ENCODE measurements around the gene MMP12. TPM values are rescaled to one million over a fixed set of nuclear protein-coding genes. Genes with fewer than 3 reads are reported as not detected.

Gene MMP12
- total RNA-seq (not detected), total RNA-seq (0 to 1.3 (median 0) reads per million in 172 experiments)
- polyA plus RNA-seq (2013, experiment 1 of 2) = not detected
- not detected for polyA plus RNA-seq (2013, experiment 2 of 2)

- Mint-ChIP-seq H3K4me3 (no peak within 1 kb of the TSS), H3K36me3 (ENCODE audit: low read depth) (no peaks in the 10 kb centered on the region), H3K9me3 (no peaks in the 10 kb centered on the region), H3K27ac (no peak within 1 kb of the TSS), H3K27me3 (peaks cover 8% of the 10 kb centered on the region), H3K4me1 (ENCODE audit: low read depth) (no peaks in the 10 kb centered on the region)
- Histone ChIP-seq H3K36me3 (ENCODE audit: insufficient read depth, low read length) (no peaks in the 10 kb centered on the region), H3K27ac (ENCODE audit: low read depth in 1 of 2, low read length in 2 of 2) (no peak within 1 kb of the TSS), H3K27me3 (ENCODE audit: control insufficient read depth in 1 of 2, insufficient read depth in 2 of 2, low read length in 2 of 2) (peaks cover 0 to 2% of the 10 kb centered on the region in 2 experiments), H3K4me1 (ENCODE audit: insufficient read depth, low read length) (no peaks in the 10 kb centered on the region), H3K4me3 (ENCODE audit: low read length) (no peak within 1 kb of the TSS), H3K9me3 (ENCODE audit: control insufficient read depth in 1 of 2, insufficient read depth in 1 of 2, low read length in 2 of 2) (no peaks in the 10 kb centered on the region)
- POLR2A ChIA-PET = no interaction called here
- no peak for TF ChIP-seq CTCF (IDR thresholded peaks at IDR 0.05)
- no peak for ATAC-seq (ENCODE audit: poor library complexity)
- intact Hi-C loops (cut with DNase I, micrococcal nuclease) = no loop called here
- CTCF ChIA-PET = no interaction called here
- DNase-seq = no peak
These were observed at the start of gene MMP12 for GRCh38 chr11:102874852-102875251. MMP12 (minus strand) TSS chr11:102874982; CDS start chr11:102874937, 45 bp downstream.

DNA sequence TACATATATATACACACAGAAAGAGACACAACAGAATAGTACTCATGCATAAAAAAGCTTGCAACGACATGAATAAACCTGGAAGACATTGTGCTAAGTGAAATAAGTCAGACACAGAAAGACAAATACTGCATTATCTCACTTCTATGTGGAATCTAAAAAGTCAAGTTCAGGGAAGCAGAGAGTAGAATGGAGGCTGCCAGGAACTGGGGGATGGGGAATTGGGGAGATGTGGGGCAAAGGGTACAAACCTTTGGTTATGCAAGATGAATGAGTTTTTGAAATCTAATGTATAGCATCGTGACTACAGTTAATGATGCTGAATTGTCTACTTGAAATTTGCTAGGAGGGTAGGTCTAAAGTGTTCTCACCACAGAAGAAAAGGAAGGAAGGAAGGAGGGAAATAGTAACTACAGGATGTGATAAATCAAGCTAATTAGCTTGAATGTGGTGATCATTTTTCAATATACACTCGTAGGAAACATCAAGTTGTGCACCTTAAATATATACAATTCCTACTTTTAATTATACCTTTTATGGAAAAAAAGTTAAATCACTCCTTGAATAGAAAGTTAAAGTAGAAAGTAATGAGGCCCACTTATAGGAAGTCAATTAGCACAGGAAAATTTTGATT is 46.9 kb upstream of the MMP12 start:
- Histone ChIP-seq H3K4me1 (ENCODE audit: insufficient read depth, low read length) (no peaks in the 10 kb centered on the region), H3K36me3 (ENCODE audit: insufficient read depth, low read length) (no peaks in the 10 kb centered on the region), H3K27ac (ENCODE audit: low read depth in 1 of 2, low read length in 2 of 2) (no peak overlapping the region), H3K9me3 (ENCODE audit: control insufficient read depth in 1 of 2, insufficient read depth in 1 of 2, low read length in 2 of 2) (no peaks in the 10 kb centered on the region), H3K27me3 (ENCODE audit: control insufficient read depth in 1 of 2, insufficient read depth in 2 of 2, low read length in 2 of 2) (peaks cover 2 to 9% of the 10 kb centered on the region in 2 experiments), H3K4me3 (ENCODE audit: low read length) (no peak overlapping the region)
- intact Hi-C loops (cut with DNase I, micrococcal nuclease) = no loop called here
- ChIA-PET CTCF (no interaction called here), POLR2A (no interaction called here)
- Mint-ChIP-seq H3K36me3 (ENCODE audit: low read depth) (no peaks in the 10 kb centered on the region), H3K4me3 (no peak overlapping the region), H3K27me3 (peaks cover 23% of the 10 kb centered on the region), H3K9me3 (no peaks in the 10 kb centered on the region), H3K4me1 (ENCODE audit: low read depth) (peaks cover 5% of the 10 kb centered on the region), H3K27ac (no peak overlapping the region)
- TF ChIP-seq CTCF (IDR thresholded peaks at IDR 0.05) = no peak
- no peak for DNase-seq
- ATAC-seq (ENCODE audit: poor library complexity) = no peak

DNA sequence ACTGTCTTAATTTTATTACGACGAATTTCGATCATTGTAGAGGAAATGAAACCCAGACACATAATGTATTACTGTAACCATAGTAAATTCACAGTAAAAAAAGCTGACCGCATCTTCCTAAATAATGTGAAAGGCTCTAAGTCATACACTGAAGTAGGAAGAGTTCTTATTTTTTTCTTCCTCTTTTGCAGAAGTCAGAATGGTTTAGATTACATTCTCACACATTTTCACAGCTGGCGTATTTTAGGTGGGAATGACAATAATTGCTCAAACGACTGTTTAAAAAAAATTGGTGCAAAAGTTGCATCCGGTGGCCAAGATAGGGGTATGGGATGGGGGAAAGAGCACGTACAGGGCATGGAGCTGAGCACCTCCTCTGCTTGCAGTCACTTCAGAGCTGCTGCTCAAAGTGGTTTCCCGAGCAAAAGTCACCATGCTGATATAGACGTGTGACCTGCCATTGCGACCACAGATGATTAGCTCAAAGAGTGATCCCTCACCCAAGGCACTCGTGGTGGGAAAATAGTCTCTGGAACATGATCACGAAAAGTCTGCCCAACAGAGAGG is 45.4 kb upstream of the MMP12 start:
- no peaks in the 10 kb centered on the region for H3K36me3 ChIP-seq (ENCODE audit: insufficient read depth, low read length)
- H3K9me3 ChIP-seq (ENCODE audit: control insufficient read depth in 1 of 2, insufficient read depth in 1 of 2, low read length in 2 of 2) = no peaks in the 10 kb centered on the region
- no peak overlapping the region for H3K27ac ChIP-seq (ENCODE audit: low read depth in 1 of 2, low read length in 2 of 2)
- ATAC-seq (ENCODE audit: poor library complexity) (no peak), DNase-seq (peak in 3 of 14 experiments; percentile 13 to 16 (median 15))
- Mint-ChIP-seq H3K4me1 (ENCODE audit: low read depth) (peaks cover 5% of the 10 kb centered on the region), H3K9me3 (no peaks in the 10 kb centered on the region), H3K4me3 (no peak overlapping the region), H3K27me3 (peaks cover 23% of the 10 kb centered on the region), H3K36me3 (ENCODE audit: low read depth) (no peaks in the 10 kb centered on the region), H3K27ac (no peak overlapping the region)
- peaks cover 2 to 5% of the 10 kb centered on the region in 2 experiments for H3K27me3 ChIP-seq (ENCODE audit: control insufficient read depth in 1 of 2, insufficient read depth in 2 of 2, low read length in 2 of 2)
- ChIA-PET CTCF (no interaction called here), POLR2A (no interaction called here)
- no peaks in the 10 kb centered on the region for H3K4me1 ChIP-seq (ENCODE audit: insufficient read depth, low read length)
- intact Hi-C loops (cut with DNase I, micrococcal nuclease) = no loop called here
- TF ChIP-seq CTCF (IDR thresholded peaks at IDR 0.05) = no peak
- no peak overlapping the region for H3K4me3 ChIP-seq (ENCODE audit: low read length)

Data from CD4-positive, alpha-beta T cell (primary cell).